K562 (cell line): ENCODE data around the gene SPINK4. TPM values are rescaled to one million over a fixed set of nuclear protein-coding genes. Genes with fewer than 3 reads are reported as not detected.

ENCODE experiments used
- ATAC-seq: fragments of 200-7000 bp; cut with Tn5 transposase; 3 replicates; pipeline ENCODE4 v1.9.1; 2020; ENCODE audit warnings: moderate library complexity
- BruUV-seq: library from RNA; stranded (reverse); fragments of 400-500 nt; replicated peaks from 2 replicates; lab custom pipeline; 2021; lab: Mats Ljungman, UMichigan
- CTCF ChIA-PET: fragments of 300-600 bp; formaldehyde crosslinking; extraction: SDS; loops from one replicate; lab custom pipeline; 2021; ENCODE audit warnings: low intra/inter-chr PET ratio; lab: Yijun Ruan, JAX
- POLR2A ChIA-PET: fragments of 300-600, 350-650 bp; sonication (Branson Sonifier 250); formaldehyde crosslinking; extraction: SDS; loops from one replicate; lab custom pipeline; 2021; ENCODE audit warnings: antibody characterized with exemption, inconsistent platforms; lab: Yijun Ruan, JAX
- DNase-seq, 4 experiments: peaks; one replicate each; pipeline versions ENCODE4 v3.0.0 to v3.0.0-alpha.2; 2011 to 2018; ENCODE audit warnings: low spot score in 3 of 4, mixed read lengths in 3 of 4; ENCODE audit errors: extremely low read depth in 1 of 4
- FAIRE-seq: peaks from 2 replicates; lab custom pipeline; 2011; peaks lifted over from hg19 to GRCh38; lab: Jason Lieb, UNC
- H2AFZ ChIP-seq: 2 replicates; pipeline ENCODE4 v1.6.0; 2011; ENCODE audit warnings: low read depth, low read length, control low read depth, inconsistent platforms
- H3K27ac ChIP-seq: fragments of 200-600 bp; 3 replicates; pipeline ENCODE4 v1.8.0; 2011; ENCODE audit warnings: low read depth, mild to moderate bottlenecking, control low read depth, inconsistent platforms, low read length, moderate library complexity, mixed read lengths; ENCODE audit errors: extremely low read depth
- H3K27me3 ChIP-seq, 2 experiments: fragments of 300-600 bp in 1 of 2; 2 replicates in 1 of 2; 3 replicates in 1 of 2; pipeline versions ENCODE4 v1.6.0 to v1.8.0; 2011; ENCODE audit warnings: inconsistent platforms in 2 of 2, low read length in 2 of 2, mild to moderate bottlenecking in 1 of 2, mixed read lengths in 1 of 2, moderate library complexity in 1 of 2; ENCODE audit not compliant: control insufficient read depth in 2 of 2, insufficient read depth in 2 of 2
- H3K36me3 ChIP-seq: fragments of 300-600 bp; 3 replicates; pipeline ENCODE4 v1.8.0; 2011; ENCODE audit warnings: mild to moderate bottlenecking, low read length, inconsistent platforms; ENCODE audit not compliant: control insufficient read depth, insufficient read depth
- H3K4me1 ChIP-seq, 2 experiments: fragments of 200-600 bp in 1 of 2; replicated peaks in 1 of 2; 2 replicates in 1 of 2; 3 replicates in 1 of 2; pipeline versions ENCODE4 v1.5.1 to v1.8.0; 2011; ENCODE audit warnings: inconsistent platforms in 2 of 2, low read length in 2 of 2, mild to moderate bottlenecking in 1 of 2, mixed read lengths in 1 of 2, moderate library complexity in 1 of 2; ENCODE audit not compliant: control insufficient read depth in 2 of 2, insufficient read depth in 2 of 2
- H3K4me2 ChIP-seq: 2 replicates; pipeline ENCODE4 v1.6.1; 2011; ENCODE audit warnings: low read length, control low read depth, inconsistent platforms, mixed read lengths; ENCODE audit not compliant: insufficient read depth
- H3K4me3 ChIP-seq: fragments of 200-600 bp; sonication (generic), shearing (Covaris generic); 2 replicates; pipeline ENCODE4 v1.5.1; 2016; ENCODE audit warnings: control low read depth, inconsistent platforms
- H3K79me2 ChIP-seq: fragments of 200-600 bp; 3 replicates; pipeline ENCODE4 v1.8.0; 2011; ENCODE audit warnings: low read length, inconsistent platforms; ENCODE audit not compliant: control insufficient read depth, insufficient read depth
- H3K9ac ChIP-seq, 2 experiments: 2 replicates each; pipeline versions ENCODE4 v1.6.0 to v1.6.1; 2011; ENCODE audit warnings: low read depth in 2 of 2, low read length in 2 of 2, control low read depth in 1 of 2, inconsistent platforms in 1 of 2, mild to moderate bottlenecking in 1 of 2, mixed read lengths in 1 of 2; ENCODE audit not compliant: insufficient read depth in 1 of 2
- H3K9me1 ChIP-seq: one replicate; pipeline ENCODE4 v1.6.0; 2011; ENCODE audit warnings: inconsistent platforms, mild to moderate bottlenecking, low read length, moderate library complexity; ENCODE audit not compliant: control insufficient read depth, insufficient read depth
- H3K9me3 ChIP-seq: replicated peaks from 2 replicates; pipeline ENCODE4 v1.5.1; 2011; ENCODE audit warnings: low read depth, low read length, inconsistent platforms; ENCODE audit not compliant: control insufficient read depth, insufficient read depth
- H4K20me1 ChIP-seq: replicated peaks from 2 replicates; pipeline ENCODE4 v1.6.1; 2011; ENCODE audit warnings: low read length, inconsistent platforms, mixed read lengths; ENCODE audit not compliant: control insufficient read depth, insufficient read depth
- ERF ChIP-seq: fragments of 450-650 bp; formaldehyde crosslinking; IDR thresholded peaks from 2 replicates; pipeline ENCODE4 v1.4.0; 2020; ENCODE audit warnings: mild to moderate bottlenecking, mixed read lengths
- FOXP1 ChIP-seq: sonication (generic); formaldehyde crosslinking; IDR thresholded peaks from 2 replicates; pipeline ENCODE4 v1.8.0; 2022; ENCODE audit warnings: mild to moderate bottlenecking, missing genetic modification reagents
- GTF2F1 ChIP-seq: IDR thresholded peaks from 2 replicates; pipeline ENCODE4 v1.6.1; 2011; ENCODE audit warnings: low read depth, low read length, improper control_type of control experiment
- HOXB6 ChIP-seq: fragments of 250-450 bp; sonication (Bioruptor Pico); IDR thresholded peaks from 2 replicates; pipeline ENCODE4 v1.5.1; 2022; ENCODE audit warnings: mild to moderate bottlenecking, borderline replicate concordance
- MAZ ChIP-seq, 2 experiments: fragments of 450-650 bp in 1 of 2; sonication (generic) in 1 of 2; formaldehyde crosslinking; IDR thresholded peaks in 1 of 2; conservative IDR thresholded peaks in 1 of 2; 2 replicates each; pipeline versions ENCODE4 v1.4.0 to v1.5.0; 2020; ENCODE audit warnings: mild to moderate bottlenecking in 1 of 2, missing genetic modification reagents in 1 of 2
- POLR2B ChIP-seq: fragments of 450-650 bp; IDR thresholded peaks from 2 replicates; pipeline ENCODE4 v1.6.1; 2018; ENCODE audit warnings: low read depth; ENCODE audit not compliant: partially characterized antibody
- POLR2G ChIP-seq: fragments of 200-400 bp; formaldehyde crosslinking; IDR thresholded peaks from 2 replicates; pipeline ENCODE4 v1.6.1; 2017; ENCODE audit warnings: low read depth, mild to moderate bottlenecking, antibody characterized with exemption, low read length, moderate library complexity
- RBBP5 ChIP-seq: fragments of 200-600 bp; sonication (generic); IDR thresholded peaks from 2 replicates; pipeline ENCODE4 v1.6.1; 2012; ENCODE audit warnings: borderline replicate concordance, mild to moderate bottlenecking, low read length, control low read depth, inconsistent platforms; ENCODE audit not compliant: insufficient read depth, poor library complexity, severe bottlenecking
- RBM15 ChIP-seq: fragments of 200-400 bp; formaldehyde crosslinking; IDR thresholded peaks from 2 replicates; pipeline ENCODE4 v1.6.1; 2018; ENCODE audit warnings: mild to moderate bottlenecking, low read length, moderate library complexity; ENCODE audit not compliant: insufficient read depth
- ZKSCAN1 ChIP-seq: fragments of 150-350 bp; IDR thresholded peaks from 2 replicates; pipeline ENCODE4 v1.6.1; 2016; ENCODE audit warnings: low read depth, low read length
- ZNF75A ChIP-seq: fragments of 450-650 bp; formaldehyde crosslinking; IDR thresholded peaks from 2 replicates; pipeline ENCODE4 v1.4.0; 2020; ENCODE audit warnings: mild to moderate bottlenecking
- ZSCAN32 ChIP-seq: fragments of 450-650 bp; formaldehyde crosslinking; IDR thresholded peaks from 2 replicates; pipeline ENCODE4 v1.4.0; 2020; ENCODE audit warnings: mild to moderate bottlenecking, moderate library complexity
- WGBS: fragments of 100-300 bp; shearing (Covaris generic); methylation state at CpG from one replicate; pipeline ENCODE4 v1.1.6; 2016; ENCODE audit warnings: low coverage, mixed read lengths; ENCODE audit not compliant: insufficient coverage; ENCODE audit errors: missing lambda C conversion rate; 5-methylcytosine and 5-hydroxymethylcytosine counted together
- in situ Hi-C: fragments of 300-500 bp; cut with MboI; formaldehyde crosslinking; loops from 4 replicates; pipeline ENCODE4 v1.15.0; 2018; ENCODE audit warnings: inconsistent platforms, mixed read lengths
- intact Hi-C: fragments of 100-400 bp; cut with micrococcal nuclease; formaldehyde crosslinking; loops from 2 replicates; pipeline ENCODE4 v1.14.2; 2022
- polyA plus RNA-seq, 8 experiments: library from polyadenylated mRNA; depleted of rRNA in 4 of 8; stranded (reverse) in 5 of 8; unstranded in 3 of 8; fragments of >200 nt; fragmentation: Nextera tagmentation in 2 of 8; fragmentation: Illumina TruSeq in 1 of 8; extraction: Ambion mirVana in 2 of 8; extraction: Trizol in 1 of 8; gene quantifications; 2 replicates each; pipeline versions ENCODE4 v1.2.1 to v1.2.3, GENCODE V29; 2011 to 2014; ENCODE audit warnings: inconsistent platforms in 1 of 8, missing spikeins in 1 of 8
- total RNA-seq, 7 experiments: library from RNA; depleted of rRNA in 6 of 7; stranded (reverse); fragments of >200 nt in 6 of 7; fragmentation: Illumina TruSeq in 2 of 7; extraction: Trizol in 2 of 7; gene quantifications; 2 replicates each; pipeline versions ENCODE4 v1.2.1 to v1.2.3, GENCODE V29; 2011 to 2021; ENCODE audit warnings: low replicate concordance in 1 of 7
- TF ChIP-seq, protein P1 (sequence below): fragments of 250-450 bp; sonication (Bioruptor Pico); IDR thresholded peaks from 2 replicates; pipeline ENCODE4 v1.5.0; 2020; ENCODE audit warnings: mild to moderate bottlenecking
- TF ChIP-seq, protein P2 (sequence below), 2 experiments: fragments of 450-650 bp; IDR thresholded peaks; 2 replicates each; pipeline ENCODE4 v1.6.1; 2018; ENCODE audit warnings: mild to moderate bottlenecking in 2 of 2, low read depth in 1 of 2; ENCODE audit not compliant: partially characterized antibody in 2 of 2
- TF ChIP-seq, protein P3 (sequence below): fragments of 450-650 bp; conservative IDR thresholded peaks from 2 replicates; pipeline ENCODE4 v1.6.1; 2016; ENCODE audit warnings: missing genetic modification characterization, low read depth, mild to moderate bottlenecking, control low read depth, missing compliant biosample characterization

The SPINK4 gene
- total and polyA plus RNA-seq, 9 of the 15 experiments (the other 6 are each of a cell fraction or from before 2014, with no cell fraction given) = 0.74 to 5.5 (median 2.1) TPM; not detected in 2

DNA sequence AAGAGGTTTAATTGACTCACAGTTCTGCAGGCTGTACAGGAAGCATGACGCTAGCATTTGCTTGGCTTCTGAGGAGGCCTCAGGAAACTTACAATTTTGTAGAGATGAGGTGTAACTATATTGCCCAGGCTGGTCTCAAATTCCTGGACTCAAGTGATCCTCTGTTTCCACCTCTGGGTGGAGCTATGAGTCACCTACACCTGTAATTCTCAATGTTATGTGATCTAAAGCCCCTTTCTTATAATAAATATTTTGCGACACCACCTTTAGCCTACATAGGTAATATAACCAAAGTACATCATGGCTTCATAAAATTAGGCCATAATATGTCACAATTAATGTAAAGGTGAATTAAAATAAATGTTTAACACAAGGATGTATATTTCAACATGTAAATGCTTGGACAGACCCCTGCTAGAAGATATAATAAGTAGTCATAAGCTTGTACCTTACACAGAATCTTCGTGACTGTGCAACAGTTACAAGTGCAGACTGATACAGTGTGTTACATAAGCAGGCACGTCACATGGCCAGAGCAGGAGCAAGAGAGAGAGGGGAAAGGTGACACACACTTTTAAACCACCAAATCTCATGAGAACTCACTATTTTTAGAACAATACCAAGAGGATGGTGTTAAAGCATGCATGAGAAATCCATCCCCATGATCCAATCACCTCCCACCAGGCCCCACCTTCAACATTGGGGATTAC lies 29.8 kb upstream of the SPINK4 start:
- Histone ChIP-seq H3K27me3 (no peaks in the 10 kb centered on the region), H3K27ac (no peak overlapping the region), H3K9me3 (no peaks in the 10 kb centered on the region), H3K36me3 (no peaks in the 10 kb centered on the region), H3K4me2 (no peak overlapping the region), H2AFZ (no peak overlapping the region), H3K9me1 (no peaks in the 10 kb centered on the region), H3K79me2 (no peaks in the 10 kb centered on the region), H3K4me3 (no peak overlapping the region), H3K4me1 (no peaks in the 10 kb centered on the region; a peak in 1 of 5 replicates), H3K9ac (no peak overlapping the region), H4K20me1 (no peaks in the 10 kb centered on the region)
- ChIA-PET CTCF (interaction anchor here (0.6 kb wide), 1 partner anchor 128 kb away, joined by 3 read pairs; no protein-coding TSS in a partner anchor), POLR2A (no interaction called here)
- BruUV-seq = no TSS peak
- 18% methylated on average over 4 of the region's 4 CpGs for WGBS
- ATAC-seq = no peak
- no peak for DNase-seq
- in situ Hi-C loops (no loop called here), intact Hi-C loops (no loop called here)
- no peak for FAIRE-seq
- TF ChIP-seq MAZ (CRISPR knock-in tag; conservative IDR thresholded peaks at IDR 0.05 in 1 of 2, IDR thresholded peaks at IDR 0.05 in 1 of 2) (no peak), ERF (no peak), ZKSCAN1 (no peak), ZSCAN32 (CRISPR knock-in tag) (no peak), POLR2G (no peak), FOXP1 (no peak), ZNF75A (CRISPR knock-in tag) (no peak), RBBP5 (no peak), RBM15 (no peak), HOXB6 (no peak), GTF2F1 (no peak), POLR2B (no peak)
- TF ChIP-seq, protein P1, sequence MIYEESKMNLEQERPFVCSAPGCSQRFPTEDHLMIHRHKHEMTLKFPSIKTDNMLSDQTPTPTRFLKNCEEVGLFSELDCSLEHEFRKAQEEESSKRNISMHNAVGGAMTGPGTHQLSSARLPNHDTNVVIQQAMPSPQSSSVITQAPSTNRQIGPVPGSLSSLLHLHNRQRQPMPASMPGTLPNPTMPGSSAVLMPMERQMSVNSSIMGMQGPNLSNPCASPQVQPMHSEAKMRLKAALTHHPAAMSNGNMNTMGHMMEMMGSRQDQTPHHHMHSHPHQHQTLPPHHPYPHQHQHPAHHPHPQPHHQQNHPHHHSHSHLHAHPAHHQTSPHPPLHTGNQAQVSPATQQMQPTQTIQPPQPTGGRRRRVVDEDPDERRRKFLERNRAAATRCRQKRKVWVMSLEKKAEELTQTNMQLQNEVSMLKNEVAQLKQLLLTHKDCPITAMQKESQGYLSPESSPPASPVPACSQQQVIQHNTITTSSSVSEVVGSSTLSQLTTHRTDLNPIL = no peak
- TF ChIP-seq, protein P2, sequence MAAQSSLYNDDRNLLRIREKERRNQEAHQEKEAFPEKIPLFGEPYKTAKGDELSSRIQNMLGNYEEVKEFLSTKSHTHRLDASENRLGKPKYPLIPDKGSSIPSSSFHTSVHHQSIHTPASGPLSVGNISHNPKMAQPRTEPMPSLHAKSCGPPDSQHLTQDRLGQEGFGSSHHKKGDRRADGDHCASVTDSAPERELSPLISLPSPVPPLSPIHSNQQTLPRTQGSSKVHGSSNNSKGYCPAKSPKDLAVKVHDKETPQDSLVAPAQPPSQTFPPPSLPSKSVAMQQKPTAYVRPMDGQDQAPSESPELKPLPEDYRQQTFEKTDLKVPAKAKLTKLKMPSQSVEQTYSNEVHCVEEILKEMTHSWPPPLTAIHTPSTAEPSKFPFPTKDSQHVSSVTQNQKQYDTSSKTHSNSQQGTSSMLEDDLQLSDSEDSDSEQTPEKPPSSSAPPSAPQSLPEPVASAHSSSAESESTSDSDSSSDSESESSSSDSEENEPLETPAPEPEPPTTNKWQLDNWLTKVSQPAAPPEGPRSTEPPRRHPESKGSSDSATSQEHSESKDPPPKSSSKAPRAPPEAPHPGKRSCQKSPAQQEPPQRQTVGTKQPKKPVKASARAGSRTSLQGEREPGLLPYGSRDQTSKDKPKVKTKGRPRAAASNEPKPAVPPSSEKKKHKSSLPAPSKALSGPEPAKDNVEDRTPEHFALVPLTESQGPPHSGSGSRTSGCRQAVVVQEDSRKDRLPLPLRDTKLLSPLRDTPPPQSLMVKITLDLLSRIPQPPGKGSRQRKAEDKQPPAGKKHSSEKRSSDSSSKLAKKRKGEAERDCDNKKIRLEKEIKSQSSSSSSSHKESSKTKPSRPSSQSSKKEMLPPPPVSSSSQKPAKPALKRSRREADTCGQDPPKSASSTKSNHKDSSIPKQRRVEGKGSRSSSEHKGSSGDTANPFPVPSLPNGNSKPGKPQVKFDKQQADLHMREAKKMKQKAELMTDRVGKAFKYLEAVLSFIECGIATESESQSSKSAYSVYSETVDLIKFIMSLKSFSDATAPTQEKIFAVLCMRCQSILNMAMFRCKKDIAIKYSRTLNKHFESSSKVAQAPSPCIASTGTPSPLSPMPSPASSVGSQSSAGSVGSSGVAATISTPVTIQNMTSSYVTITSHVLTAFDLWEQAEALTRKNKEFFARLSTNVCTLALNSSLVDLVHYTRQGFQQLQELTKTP (IDR thresholded peaks at IDR 0.05; ENCODE audit: low read depth in 1 of 2, partially characterized antibody in 2 of 2) = no peak
- TF ChIP-seq, protein P3, sequence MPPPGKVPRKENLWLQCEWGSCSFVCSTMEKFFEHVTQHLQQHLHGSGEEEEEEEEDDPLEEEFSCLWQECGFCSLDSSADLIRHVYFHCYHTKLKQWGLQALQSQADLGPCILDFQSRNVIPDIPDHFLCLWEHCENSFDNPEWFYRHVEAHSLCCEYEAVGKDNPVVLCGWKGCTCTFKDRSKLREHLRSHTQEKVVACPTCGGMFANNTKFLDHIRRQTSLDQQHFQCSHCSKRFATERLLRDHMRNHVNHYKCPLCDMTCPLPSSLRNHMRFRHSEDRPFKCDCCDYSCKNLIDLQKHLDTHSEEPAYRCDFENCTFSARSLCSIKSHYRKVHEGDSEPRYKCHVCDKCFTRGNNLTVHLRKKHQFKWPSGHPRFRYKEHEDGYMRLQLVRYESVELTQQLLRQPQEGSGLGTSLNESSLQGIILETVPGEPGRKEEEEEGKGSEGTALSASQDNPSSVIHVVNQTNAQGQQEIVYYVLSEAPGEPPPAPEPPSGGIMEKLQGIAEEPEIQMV (tag) = no peak
